HK-2 (cell line): ENCODE measurements around the gene ZNF804B.

Source experiments
- DNase-seq: peaks from one replicate; pipeline ENCODE4 v3.0.0-alpha.2; 2018; ENCODE audit not compliant: unreplicated experiment

ZNF804B gene

DNA sequence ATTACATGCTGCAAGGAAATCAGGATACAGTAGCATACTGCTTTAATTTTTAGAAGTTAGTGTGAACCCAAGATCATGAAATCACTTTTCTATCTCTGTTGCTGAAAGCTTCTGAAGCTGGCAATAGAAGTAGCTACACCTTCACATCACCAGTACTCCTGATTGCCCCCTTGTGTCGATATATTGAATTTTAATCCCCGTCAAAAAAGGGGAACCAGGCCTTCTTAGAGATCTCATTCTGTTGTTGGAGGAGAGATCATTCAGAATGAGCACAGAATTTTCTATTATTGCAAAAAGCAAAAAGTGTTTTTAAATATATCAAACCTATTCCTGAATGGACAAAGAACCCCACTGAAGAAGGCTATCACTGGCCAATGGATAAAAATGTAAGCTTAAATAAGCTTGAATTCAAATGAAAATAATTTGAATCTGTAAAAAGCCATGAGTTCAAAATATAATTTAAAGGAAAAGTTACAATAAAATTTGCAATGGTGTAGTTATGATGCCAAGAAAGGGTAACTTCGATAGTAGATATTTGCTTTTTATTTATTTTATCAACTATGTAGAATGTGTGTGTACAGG is 75.7 kb downstream of the ZNF804B start:
- DNase-seq, result no peak

GRCh38 chr7:88842201-88842600 is 82.7 kb downstream of the ZNF804B start:
- DNase-seq, result no peak

DNA sequence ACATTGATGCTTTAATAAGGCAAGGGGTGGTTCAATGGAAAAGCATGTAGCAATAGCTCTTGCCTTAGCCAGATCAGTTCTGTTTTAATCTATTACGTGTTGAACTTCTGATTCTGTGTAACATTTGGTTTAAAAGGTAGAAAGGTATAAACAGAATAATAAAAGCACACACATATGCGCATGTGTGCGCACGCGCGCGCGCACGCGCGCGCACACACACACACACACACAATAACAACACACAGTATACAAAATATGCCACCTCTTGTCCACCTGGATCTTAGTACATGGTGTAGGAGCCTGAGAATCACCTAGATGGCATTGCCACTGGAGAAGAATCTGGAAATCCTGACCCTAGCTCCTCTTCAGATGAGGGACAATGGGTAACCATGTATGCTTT is 85.6 kb downstream of the ZNF804B start:
- no peak for DNase-seq

- DNase-seq, result no peak
These were observed 91.7 kb downstream of the ZNF804B start for GRCh38 chr7:88851220-88851619.

DNA sequence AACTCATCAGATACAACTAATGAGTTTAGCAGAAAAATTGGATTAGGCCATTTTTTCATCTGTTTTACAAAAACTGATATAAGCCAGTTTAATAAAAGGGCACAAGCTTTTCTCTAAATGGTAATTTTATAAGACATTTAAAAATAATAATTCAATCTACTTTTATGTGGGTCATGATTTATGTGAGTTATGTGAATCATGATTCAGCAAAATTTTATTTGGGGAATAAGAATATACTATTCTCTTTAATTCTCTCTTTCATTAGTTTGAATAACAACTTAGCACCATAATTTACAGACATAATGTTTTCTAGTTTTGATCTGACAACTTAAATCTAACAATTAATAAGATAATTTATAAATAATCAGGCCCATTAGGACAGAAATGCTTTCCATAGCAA is 99.8 kb downstream of the ZNF804B start:
- DNase-seq, result no peak

DNA sequence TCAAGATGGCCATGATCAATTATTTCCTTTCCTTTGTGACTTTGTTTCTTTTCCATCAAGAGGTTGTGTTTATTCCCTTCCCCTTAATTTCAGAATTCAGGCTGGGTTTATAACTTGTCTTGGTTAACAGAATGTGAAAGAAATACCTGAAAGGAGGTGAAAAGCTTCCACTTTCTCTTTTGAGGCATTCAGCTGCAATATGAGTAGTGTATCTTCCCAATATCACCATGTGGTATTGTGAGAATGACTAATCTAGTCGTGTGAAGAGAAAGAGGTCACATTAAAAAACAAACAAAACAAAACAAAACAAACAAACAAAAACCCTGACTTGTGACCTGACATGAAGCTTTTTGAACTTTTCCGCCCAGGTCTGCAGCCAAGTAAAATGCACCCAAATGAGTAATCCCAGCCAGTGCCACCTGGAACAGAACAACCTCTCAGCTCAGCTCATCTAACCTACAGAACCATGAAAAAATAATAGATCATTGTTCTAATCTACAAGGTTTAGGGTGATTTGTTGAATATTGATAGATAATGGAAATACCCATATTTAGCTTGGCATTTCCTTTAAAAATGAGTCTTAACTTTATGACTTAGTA is 106.9 kb downstream of the ZNF804B start:
- DNase-seq, result no peak

- DNase-seq, result no peak
These were observed 107.7 kb downstream of the ZNF804B start for GRCh38 chr7:88867158-88867557.

- no peak for DNase-seq
These were observed 109.0 kb downstream of the ZNF804B start for GRCh38 chr7:88868456-88868855.

- DNase-seq, result no peak
These were observed 121.6 kb downstream of the ZNF804B start for GRCh38 chr7:88881136-88881535.

DNA sequence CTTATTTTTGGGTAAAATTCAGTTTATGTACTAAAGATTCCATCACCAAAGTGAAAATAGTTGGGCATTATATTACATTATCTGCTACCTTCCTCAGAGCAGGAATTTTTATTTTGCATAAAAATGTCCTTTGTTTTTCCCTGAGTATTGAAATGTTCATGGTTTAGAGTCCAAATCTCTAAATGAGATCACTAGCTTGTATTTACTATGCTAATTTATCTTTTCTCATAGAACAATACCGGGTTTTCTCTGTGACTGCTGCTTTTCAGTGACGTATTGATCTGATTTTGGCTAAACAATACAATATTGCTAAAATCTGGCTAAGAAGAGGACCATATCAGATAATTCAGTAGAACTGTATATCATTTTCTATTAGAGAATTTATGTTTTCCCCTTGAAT is 125.6 kb downstream of the ZNF804B start:
- no peak for DNase-seq

DNA sequence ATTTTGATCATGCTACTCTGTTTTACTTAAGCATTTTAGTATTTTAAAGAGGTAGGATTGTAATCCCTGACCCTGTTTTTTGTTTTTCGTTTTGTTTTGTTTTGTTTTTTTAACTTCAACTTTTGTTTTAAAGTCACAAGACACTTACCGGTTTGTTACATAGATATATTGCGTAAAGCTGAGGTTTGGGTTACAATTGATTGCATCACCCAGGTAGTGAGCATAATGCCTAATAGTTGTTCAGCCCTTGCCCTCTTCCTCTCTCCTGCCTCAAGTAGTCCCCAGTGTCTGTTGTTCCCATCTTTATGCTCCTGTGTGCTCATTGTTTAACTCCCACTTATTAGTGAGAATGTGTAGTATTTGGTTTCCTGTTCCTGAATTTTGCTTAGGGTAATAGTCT is 129.2 kb downstream of the ZNF804B start:
- DNase-seq, result no peak

DNA sequence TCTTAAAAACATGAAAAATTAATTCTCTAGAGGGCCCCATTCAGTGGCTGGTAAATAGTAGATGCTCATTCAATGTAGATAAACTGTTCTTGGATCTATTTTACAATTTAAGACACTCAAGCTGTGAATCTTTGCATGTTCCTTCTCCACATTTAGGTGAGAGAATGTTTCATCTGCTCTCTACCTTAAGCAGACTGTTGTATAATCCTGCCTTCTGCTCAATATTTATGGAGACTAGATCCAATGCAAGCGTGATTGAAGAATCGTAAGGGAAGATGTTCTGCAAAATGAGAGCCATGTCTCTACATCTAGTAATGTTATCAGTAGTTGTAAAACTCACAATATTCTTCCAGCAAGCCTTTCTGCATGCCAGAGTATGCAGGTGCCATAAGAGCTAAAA is 151.0 kb downstream of the ZNF804B start:
- no peak for DNase-seq

- DNase-seq, result no peak
These were observed 153.4 kb downstream of the ZNF804B start for GRCh38 chr7:88912852-88913251.

DNA sequence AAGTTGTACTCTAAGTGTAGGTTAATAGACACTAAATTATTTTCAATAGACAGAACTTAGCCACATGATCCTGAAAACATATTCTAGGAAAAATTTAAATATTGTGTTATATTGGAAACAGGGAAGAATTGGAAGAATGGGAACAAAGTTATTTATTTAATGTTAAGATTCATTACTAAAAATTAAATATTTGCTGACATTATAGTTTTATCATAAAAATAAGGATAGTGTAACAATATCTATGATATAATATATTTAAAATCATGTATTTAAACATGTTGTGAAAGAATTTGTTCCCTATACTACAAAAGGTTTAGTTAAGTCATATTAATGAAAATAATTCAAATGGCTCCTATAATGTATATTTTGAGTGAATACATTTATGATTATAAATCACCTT is 156.1 kb downstream of the ZNF804B start:
- no peak for DNase-seq

DNA sequence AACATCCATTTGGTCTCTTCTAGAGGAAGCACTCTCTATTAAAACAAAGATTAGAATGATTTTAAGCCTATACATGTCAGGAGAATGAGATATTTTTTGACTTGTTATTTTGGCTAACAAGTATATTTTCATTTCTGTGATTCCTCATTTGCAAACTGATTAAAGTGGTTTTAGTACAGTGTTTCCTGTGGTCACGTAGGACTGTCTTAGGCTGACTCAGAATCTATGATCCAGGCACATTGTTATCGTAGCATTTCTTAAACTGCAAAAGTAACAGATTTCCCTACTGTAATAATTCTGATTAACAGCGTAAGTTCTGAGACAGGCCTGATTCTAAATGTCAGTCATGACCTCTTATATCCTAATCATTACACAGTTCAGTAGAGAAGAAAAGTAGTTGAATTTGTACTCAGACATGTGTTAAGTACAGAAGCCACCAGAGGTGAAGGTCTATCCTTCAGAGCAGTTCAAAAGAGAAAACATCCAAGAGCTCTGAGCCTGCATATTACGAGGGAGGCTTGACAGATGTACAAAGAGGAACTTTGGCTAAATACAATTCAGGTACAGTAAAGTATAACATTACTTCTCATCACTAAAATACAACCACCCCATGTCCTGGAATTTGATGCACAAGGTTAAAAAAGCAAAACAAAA is 160.1 kb downstream of the ZNF804B start:
- DNase-seq, result no peak

DNA sequence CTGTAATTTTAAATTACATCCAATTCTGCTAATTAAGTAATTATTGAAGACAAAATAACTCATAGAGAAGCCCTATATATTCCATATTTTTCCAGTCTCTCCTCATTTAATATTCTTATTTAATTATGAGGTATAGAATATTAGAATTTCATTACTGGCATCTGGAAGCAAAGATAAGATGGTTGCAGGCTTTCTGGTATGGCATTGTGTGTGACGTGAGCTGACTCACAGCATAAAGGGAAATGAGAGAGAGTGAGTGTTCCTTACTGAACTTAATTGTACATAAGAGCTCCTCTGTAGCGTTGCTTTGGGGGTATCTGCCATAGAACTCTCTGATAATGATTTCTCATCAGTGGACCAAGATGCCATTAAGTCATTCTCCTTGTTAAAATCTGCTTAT is 163.4 kb downstream of the ZNF804B start:
- DNase-seq, result no peak

DNA sequence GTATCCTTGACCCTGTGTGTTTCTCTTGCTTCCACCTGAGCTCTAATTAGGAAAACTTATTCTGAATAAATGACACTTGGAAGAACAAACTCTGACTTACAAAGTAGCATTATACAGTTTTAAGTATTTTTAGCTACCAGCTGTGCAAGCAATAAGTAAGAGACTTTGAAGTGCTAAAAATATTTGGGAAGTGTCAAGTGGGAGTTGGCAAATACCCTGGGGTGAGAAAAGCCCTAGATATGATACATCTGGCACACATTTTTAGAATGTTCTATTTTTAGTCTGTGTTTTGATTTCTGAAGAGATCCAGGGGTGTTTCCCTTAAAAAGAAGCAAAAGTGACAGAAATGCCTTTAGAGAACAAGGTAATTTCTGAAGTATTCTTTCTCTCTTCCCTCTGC is 168.8 kb downstream of the ZNF804B start:
- no peak for DNase-seq

DNA sequence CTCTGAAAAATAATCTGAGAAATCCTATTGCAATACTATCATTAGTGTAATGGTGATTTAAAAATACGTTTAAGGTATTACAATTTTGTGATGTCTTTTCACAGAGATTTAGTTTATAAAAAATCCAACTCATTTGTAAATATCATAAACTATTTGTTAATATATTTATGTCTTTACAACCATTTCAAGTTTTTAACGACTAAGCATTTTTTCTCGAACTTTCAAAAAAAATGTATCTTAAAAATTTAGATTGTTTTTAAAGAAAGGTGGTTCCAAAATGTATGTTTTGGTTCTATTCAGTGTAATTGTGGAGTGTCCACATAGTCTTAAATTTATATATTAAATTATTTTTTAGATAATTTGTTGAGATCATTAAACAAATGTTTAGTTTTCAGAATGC is 170.2 kb downstream of the ZNF804B start:
- DNase-seq, result no peak

DNA sequence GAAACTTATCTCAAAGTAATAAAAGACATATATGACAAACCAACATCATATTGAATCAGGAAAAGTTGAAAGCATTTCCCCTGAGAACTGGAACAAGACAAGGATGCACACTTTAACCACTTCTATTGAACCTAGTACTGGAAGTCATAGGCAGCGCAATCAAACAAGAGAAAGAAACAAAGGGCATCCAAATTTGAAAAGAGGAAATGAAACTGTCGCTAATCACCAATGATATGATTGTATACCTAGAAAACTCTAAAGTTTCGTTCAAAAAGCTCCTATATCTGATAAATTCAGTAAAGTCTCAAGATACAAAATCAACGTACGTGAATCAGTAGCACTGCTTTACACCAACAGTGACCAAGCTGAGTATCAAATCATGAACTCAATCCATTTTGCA is 173.8 kb downstream of the ZNF804B start:
- no peak for DNase-seq

- no peak for DNase-seq
These were observed 183.5 kb downstream of the ZNF804B start for GRCh38 chr7:88942815-88943501.

DNA sequence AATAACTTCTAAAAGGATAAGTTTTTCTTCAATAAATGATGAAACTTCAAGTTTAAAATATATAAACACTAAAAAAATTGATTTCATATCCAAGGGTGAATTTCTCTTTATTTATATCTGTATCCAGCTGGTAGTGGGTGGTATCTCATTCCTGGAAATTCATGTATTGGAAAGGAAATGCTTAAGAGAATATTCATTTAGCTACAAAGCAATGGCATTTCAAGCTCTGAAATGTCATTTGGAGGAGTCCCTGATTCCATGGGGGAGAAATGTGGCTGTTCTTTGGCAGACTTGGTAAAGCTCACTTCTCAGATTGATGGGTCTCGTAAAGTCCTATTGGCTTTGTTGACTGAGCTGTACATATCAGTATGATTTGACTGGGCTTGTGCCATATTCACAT is 192.3 kb downstream of the ZNF804B start:
- DNase-seq, result no peak

DNA sequence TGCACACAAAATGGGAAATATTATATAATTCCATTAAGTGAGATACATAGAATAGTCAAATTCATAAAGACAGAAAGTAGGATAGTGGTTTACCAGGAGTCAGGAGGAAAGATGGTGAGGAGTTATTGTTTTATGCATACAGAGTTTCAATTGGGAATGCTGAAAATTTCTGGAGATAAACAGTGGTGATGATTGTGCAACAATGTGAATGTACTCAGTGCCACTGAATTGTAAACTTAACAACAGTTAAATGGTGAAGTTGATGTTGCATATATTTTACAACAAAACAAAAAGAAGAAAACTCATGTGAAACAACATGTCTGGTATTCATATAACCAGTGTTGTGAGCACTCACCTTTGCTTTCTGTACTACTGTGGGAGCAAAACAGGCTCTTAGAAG is 204.9 kb downstream of the ZNF804B start:
- DNase-seq, result no peak

GRCh38 chr7:88965371-88965770 is 205.9 kb downstream of the ZNF804B start:
- no peak for DNase-seq
